Measurements from ENCODE around the gene ANO3. TPM values are rescaled to one million over a fixed set of nuclear protein-coding genes. Genes with fewer than 3 reads are reported as not detected.

ANO3 gene
- total RNA-seq, 1 donor from 2014 or later: 8.2 TPM

GRCh38 chr11:26418386-26418912 is 86.5 kb downstream of the ANO3 start:
- H3K4me3 ChIP-seq: no peak overlapping the region
- no peaks in the 10 kb centered on the region for H3K36me3 ChIP-seq
- H3K27me3 ChIP-seq: no peaks in the 10 kb centered on the region
- TF ChIP-seq, protein P1, sequence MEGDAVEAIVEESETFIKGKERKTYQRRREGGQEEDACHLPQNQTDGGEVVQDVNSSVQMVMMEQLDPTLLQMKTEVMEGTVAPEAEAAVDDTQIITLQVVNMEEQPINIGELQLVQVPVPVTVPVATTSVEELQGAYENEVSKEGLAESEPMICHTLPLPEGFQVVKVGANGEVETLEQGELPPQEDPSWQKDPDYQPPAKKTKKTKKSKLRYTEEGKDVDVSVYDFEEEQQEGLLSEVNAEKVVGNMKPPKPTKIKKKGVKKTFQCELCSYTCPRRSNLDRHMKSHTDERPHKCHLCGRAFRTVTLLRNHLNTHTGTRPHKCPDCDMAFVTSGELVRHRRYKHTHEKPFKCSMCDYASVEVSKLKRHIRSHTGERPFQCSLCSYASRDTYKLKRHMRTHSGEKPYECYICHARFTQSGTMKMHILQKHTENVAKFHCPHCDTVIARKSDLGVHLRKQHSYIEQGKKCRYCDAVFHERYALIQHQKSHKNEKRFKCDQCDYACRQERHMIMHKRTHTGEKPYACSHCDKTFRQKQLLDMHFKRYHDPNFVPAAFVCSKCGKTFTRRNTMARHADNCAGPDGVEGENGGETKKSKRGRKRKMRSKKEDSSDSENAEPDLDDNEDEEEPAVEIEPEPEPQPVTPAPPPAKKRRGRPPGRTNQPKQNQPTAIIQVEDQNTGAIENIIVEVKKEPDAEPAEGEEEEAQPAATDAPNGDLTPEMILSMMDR (IDR thresholded peaks at IDR 0.05): no peak
- intact Hi-C loops (cut with DNase I): no loop called here
- H3K9me3 ChIP-seq: no peaks in the 10 kb centered on the region
- DNase-seq (ENCODE audit: low spot score in 2 of 2): no peak
- H3K4me1 ChIP-seq: no peaks in the 10 kb centered on the region
- H3K27ac ChIP-seq: no peak overlapping the region

- Histone ChIP-seq H3K36me3 (no peaks in the 10 kb centered on the region), H3K4me3 (no peak overlapping the region), H3K27me3 (no peaks in the 10 kb centered on the region), H3K9me3 (no peaks in the 10 kb centered on the region), H3K27ac (no peak overlapping the region), H3K4me1 (no peaks in the 10 kb centered on the region)
- intact Hi-C loops (cut with DNase I): no loop called here
- no peak for DNase-seq (ENCODE audit: low spot score in 2 of 2)
- TF ChIP-seq, protein P1 (IDR thresholded peaks at IDR 0.05): no peak
Measured at GRCh38 chr11:26420331-26420730, 88.4 kb downstream of the ANO3 start.

DNA sequence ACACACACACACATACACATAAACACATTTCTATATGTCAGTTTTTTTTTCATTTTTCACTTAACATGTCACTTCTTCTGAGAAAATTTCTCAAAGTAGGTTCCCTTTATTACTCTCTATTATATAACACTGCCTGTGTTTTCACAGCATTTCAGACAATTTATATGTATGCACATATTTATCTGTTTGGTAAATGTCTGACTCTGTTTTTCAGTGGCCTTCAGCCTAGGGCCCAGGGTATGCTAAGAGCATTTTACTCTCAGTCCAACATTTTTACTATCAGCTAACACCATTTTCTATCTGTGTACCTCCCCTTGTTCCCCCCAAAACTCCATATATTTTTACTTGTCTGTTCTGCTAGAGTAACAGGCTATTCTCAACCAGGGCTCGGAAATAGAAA is 92.3 kb downstream of the ANO3 start:
- no peak overlapping the region for H3K4me3 ChIP-seq
- TF ChIP-seq, protein P1 (IDR thresholded peaks at IDR 0.05): no peak
- DNase-seq (ENCODE audit: low spot score in 2 of 2): no peak
- no peaks in the 10 kb centered on the region for H3K27me3 ChIP-seq
- H3K27ac ChIP-seq: no peak overlapping the region
- H3K4me1 ChIP-seq: no peaks in the 10 kb centered on the region
- H3K36me3 ChIP-seq: no peaks in the 10 kb centered on the region
- intact Hi-C loops (cut with DNase I): no loop called here
- no peaks in the 10 kb centered on the region for H3K9me3 ChIP-seq

GRCh38 chr11:26439854-26440253 is 107.9 kb downstream of the ANO3 start:
- Histone ChIP-seq H3K4me3 (no peak overlapping the region), H3K9me3 (no peaks in the 10 kb centered on the region), H3K4me1 (no peaks in the 10 kb centered on the region), H3K36me3 (no peaks in the 10 kb centered on the region), H3K27ac (no peak overlapping the region), H3K27me3 (no peaks in the 10 kb centered on the region)
- TF ChIP-seq, protein P1 (IDR thresholded peaks at IDR 0.05): no peak
- no peak for DNase-seq (ENCODE audit: low spot score in 2 of 2)
- intact Hi-C loops (cut with DNase I): no loop called here

DNA sequence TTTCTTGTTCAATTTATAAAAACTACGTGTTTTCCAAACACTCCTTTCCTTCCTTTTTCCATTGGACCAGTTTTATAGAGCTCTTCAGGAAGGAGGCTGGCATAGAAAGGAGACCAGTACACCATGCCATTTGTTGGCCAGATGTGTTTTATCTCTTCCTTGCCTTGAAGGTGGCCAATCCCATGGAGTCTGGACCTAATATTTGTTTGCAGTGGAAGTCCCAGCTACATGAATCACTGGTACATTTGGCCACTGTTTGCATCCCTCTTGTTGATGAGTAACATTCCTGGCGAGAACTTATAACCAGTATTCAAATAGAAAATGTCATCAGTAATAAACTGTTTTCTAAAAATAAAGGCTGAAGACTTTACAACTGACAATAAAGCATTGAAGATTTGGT is 110.2 kb downstream of the ANO3 start:
- H3K36me3 ChIP-seq: no peaks in the 10 kb centered on the region

More for the DNA sequence above, 110.2 kb downstream of the ANO3 start:
- no peak overlapping the region for H3K4me3 ChIP-seq
- H3K27ac ChIP-seq: no peak overlapping the region
- TF ChIP-seq, protein P1 (IDR thresholded peaks at IDR 0.05): no peak
- H3K4me1 ChIP-seq: no peaks in the 10 kb centered on the region
- H3K9me3 ChIP-seq: no peaks in the 10 kb centered on the region
- DNase-seq (ENCODE audit: low spot score in 2 of 2): no peak
- H3K27me3 ChIP-seq: no peaks in the 10 kb centered on the region
- intact Hi-C loops (cut with DNase I): no loop called here
